SU-DHL-6 (cell line): ENCODE results near the gene ZSCAN2.
"Not testable (repeated sequence)": the region's sequence is repeated elsewhere in the genome, so short reads cannot be mapped to it uniquely, and the experiment has no call there.

Source experiments
- H2AFZ ChIP-seq: fragments of 200-600 bp; sonication (generic); 2 replicates; pipeline ENCODE4 v1.6.1; 2014; ENCODE audit warnings: low read depth, mild to moderate bottlenecking, moderate library complexity, mixed read lengths, antibody characterized with exemption, low read length; ENCODE audit not compliant: severe bottlenecking
- H3F3A ChIP-seq: fragments of 200-600 bp; shearing (Covaris generic); 2 replicates; pipeline ENCODE4 v1.6.0; 2016; ENCODE audit warnings: antibody characterized with exemption, mild to moderate bottlenecking; ENCODE audit not compliant: insufficient read depth
- H3K27ac ChIP-seq: fragments of 200-600 bp; sonication (generic); 2 replicates; pipeline ENCODE4 v1.5.1; 2016; ENCODE audit warnings: low read depth, mild to moderate bottlenecking, low read length, moderate library complexity, mixed read lengths
- H3K27me3 ChIP-seq: fragments of 200-600 bp; sonication (generic), shearing (Covaris generic); 2 replicates; pipeline ENCODE4 v1.6.0; 2014; ENCODE audit warnings: mild to moderate bottlenecking, low read length
- H3K36me3 ChIP-seq: fragments of 200-600 bp; sonication (generic); 2 replicates; pipeline ENCODE4 v1.6.1; 2014; ENCODE audit warnings: mild to moderate bottlenecking, low read length, mixed read lengths
- H3K4me2 ChIP-seq: fragments of 300-600, 200-600 bp; shearing (Covaris generic), sonication (generic); 2 replicates; pipeline ENCODE4 v1.6.0; 2014; ENCODE audit warnings: low read length, low read depth, mild to moderate bottlenecking; ENCODE audit not compliant: poor library complexity, severe bottlenecking
- H3K4me3 ChIP-seq: fragments of 200-600 bp; sonication (generic); 2 replicates; pipeline ENCODE4 v1.5.1; 2014; ENCODE audit warnings: antibody characterized with exemption, low read length, mild to moderate bottlenecking, mixed read lengths; ENCODE audit not compliant: insufficient read depth, poor library complexity, severe bottlenecking
- H3K79me2 ChIP-seq: fragments of 200-600 bp; sonication (generic); 2 replicates; pipeline ENCODE4 v1.6.1; 2014; ENCODE audit warnings: mild to moderate bottlenecking, low read length, moderate library complexity; ENCODE audit not compliant: insufficient read depth
- H3K9ac ChIP-seq: fragments of 200-600 bp; sonication (generic); 2 replicates; pipeline ENCODE4 v1.7.0; 2014; ENCODE audit warnings: mild to moderate bottlenecking, low read length
- H3K9me2 ChIP-seq: fragments of 200-600 bp; sonication (generic); replicated peaks from 2 replicates; pipeline ENCODE4 v1.6.1; 2014; ENCODE audit warnings: low read length; ENCODE audit not compliant: insufficient read depth
- H3K9me3 ChIP-seq: fragments of 200-600 bp; sonication (generic); 2 replicates; pipeline ENCODE4 v1.6.1; 2014; ENCODE audit warnings: low read length, mixed read lengths; ENCODE audit not compliant: insufficient read depth
- H4K20me1 ChIP-seq: fragments of 200-600 bp; sonication (generic); 2 replicates; pipeline ENCODE4 v1.6.1; 2014; ENCODE audit warnings: low read depth, mild to moderate bottlenecking, antibody characterized with exemption, low read length, moderate library complexity, mixed read lengths
- EZH2phosphoT487 ChIP-seq: fragments of 200-600 bp; sonication (generic), shearing (Covaris generic); conservative IDR thresholded peaks from 2 replicates; pipeline ENCODE4 v1.6.1; 2018; ENCODE audit warnings: mild to moderate bottlenecking, antibody characterized with exemption, low read length, moderate library complexity, mixed read lengths
- TF ChIP-seq, protein P1 (sequence below): fragments of 200-600 bp; sonication (generic); IDR thresholded peaks from one replicate; pipeline ENCODE4 v1.5.1; 2017; ENCODE audit warnings: antibody characterized with exemption, mild to moderate bottlenecking, low read length, moderate library complexity; ENCODE audit not compliant: insufficient read depth, poor library complexity, severe bottlenecking

Gene ZSCAN2

DNA sequence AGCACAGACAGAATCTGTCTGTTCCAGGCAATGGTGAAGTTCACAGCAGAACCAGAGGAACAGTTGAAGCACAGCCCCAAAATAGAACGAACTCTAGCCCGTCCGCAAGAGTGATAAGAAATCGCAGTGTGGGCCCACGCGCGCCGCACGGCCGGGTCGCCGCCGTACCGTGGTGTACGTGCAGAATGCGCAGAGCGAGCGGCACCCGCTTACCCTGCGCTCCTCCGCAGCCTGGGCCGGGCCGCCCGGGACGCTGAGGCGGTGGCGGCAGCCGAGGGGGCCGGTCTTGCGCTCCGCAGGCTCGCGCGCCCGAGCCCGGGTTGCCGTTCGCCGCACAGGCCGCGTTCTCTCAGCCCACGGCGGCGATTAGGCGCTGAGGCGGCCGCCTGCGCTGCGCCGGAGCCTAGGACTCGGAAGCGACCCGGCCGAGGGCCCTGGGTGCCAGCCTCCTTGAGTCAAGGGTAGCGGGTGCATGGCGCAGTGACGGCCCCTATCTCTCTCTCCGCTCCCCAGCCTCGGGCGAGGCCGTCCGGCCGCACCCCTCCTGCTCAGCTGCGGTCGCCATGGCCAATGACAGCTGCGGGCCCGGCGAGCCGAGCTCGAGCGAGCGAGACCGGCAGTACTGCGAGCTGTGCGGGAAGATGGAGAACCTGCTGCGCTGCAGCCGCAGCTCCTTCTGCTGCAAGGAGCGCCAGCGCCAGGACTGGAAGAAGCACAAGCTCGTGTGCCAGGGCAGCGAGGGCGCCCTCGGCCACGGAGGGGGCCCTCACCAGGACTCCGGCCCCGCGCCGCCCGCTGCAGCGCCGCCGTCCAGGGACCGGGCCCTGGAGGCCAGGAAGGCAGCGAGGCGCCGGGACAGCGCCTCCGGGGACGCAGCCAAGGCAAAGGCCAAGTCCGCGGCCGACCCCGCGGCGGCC is 32.8 kb downstream of the ZSCAN2 start:
- H3K9me2 ChIP-seq: no peaks in the 10 kb centered on the region
- H3F3A ChIP-seq: peaks cover 24% of the 10 kb centered on the region
- peaks cover 10% of the 10 kb centered on the region for H4K20me1 ChIP-seq
- no peaks in the 10 kb centered on the region for H3K9me3 ChIP-seq
- H2AFZ ChIP-seq: no peak overlapping the region
- H3K36me3 ChIP-seq: peaks cover 7% of the 10 kb centered on the region; the same call in 1 of the 2 replicates
- peak overlapping the region; percentile 58 for H3K4me3 ChIP-seq
- H3K27ac ChIP-seq: no peak overlapping the region
- TF ChIP-seq, protein P1, sequence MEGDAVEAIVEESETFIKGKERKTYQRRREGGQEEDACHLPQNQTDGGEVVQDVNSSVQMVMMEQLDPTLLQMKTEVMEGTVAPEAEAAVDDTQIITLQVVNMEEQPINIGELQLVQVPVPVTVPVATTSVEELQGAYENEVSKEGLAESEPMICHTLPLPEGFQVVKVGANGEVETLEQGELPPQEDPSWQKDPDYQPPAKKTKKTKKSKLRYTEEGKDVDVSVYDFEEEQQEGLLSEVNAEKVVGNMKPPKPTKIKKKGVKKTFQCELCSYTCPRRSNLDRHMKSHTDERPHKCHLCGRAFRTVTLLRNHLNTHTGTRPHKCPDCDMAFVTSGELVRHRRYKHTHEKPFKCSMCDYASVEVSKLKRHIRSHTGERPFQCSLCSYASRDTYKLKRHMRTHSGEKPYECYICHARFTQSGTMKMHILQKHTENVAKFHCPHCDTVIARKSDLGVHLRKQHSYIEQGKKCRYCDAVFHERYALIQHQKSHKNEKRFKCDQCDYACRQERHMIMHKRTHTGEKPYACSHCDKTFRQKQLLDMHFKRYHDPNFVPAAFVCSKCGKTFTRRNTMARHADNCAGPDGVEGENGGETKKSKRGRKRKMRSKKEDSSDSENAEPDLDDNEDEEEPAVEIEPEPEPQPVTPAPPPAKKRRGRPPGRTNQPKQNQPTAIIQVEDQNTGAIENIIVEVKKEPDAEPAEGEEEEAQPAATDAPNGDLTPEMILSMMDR: no peak
- no peak for TF ChIP-seq EZH2phosphoT487
- 0 out of 2 replicates have a peak, but pooled peaks cover 7% of the 10 kb centered on the region for H3K79me2 ChIP-seq
- H3K27me3 ChIP-seq: no peaks in the 10 kb centered on the region
- H3K9ac ChIP-seq: peak overlapping the region; percentile 57
- peak overlapping the region; percentile 94 for H3K4me2 ChIP-seq

DNA sequence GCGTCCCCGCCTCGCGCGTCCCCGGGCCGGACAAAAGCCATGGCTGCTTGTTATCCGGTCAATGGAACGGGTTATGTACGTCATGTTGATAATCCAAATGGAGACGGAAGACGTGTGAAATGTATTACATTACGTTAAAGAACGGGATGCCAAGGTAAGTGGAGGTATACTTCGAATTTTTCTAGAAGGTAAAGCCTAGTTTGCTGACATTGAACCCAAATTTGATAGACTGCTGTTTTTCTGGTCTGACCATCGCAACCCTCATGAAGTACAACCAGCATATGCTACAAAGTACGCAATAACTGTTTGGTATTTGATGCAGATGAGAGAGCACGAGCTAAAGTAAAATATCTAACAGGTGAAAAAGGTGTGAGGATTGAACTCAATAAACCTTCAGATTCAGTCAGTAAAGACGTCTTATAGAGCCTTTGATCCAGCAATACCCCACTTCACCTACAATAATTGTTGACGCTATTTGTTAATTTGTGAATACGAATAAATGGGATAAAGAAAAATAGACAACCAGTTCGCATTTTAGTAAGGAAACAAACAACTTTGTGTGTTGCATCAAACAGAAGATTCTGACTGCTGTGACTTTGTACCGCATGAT is 33.5 kb downstream of the ZSCAN2 start:
- Histone ChIP-seq H3K4me2 (peak overlapping the region; percentile 94), H2AFZ (no peak overlapping the region), H3K36me3 (peaks cover 7% of the 10 kb centered on the region; the same call in 1 of the 2 replicates)

DNA sequence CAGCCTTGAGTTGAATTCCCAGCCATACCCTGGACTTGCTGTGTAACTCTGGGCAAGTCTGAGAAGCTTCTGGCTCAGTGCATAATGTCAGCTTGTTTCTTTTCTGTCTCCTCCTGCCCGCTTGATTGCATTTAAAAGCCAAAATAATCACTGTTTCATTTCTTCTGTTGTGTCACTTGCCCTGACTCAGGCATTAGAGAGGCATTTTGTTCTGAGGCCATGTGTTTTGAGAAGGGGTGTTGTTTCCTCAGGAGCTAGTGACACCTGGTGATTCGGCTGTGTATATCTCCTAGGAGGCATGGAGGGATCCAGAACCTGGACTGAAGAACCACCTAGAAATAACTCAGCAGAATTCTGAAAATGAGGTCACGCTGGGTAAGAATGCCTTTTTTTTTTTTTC is 37.3 kb downstream of the ZSCAN2 start:
- Histone ChIP-seq H3K27me3 (no peaks in the 10 kb centered on the region), H3K4me3 (no peak overlapping the region), H3K9me2 (no peaks in the 10 kb centered on the region), H3K36me3 (peaks cover 11% of the 10 kb centered on the region; the same call in 1 of the 2 replicates), H3F3A (peaks cover 11% of the 10 kb centered on the region), H4K20me1 (peaks cover 10% of the 10 kb centered on the region), H3K79me2 (no peaks in the 10 kb centered on the region), H3K4me2 (no peak overlapping the region), H3K9ac (no peak overlapping the region), H3K27ac (no peak overlapping the region), H3K9me3 (no peaks in the 10 kb centered on the region), H2AFZ (no peak overlapping the region)
- TF ChIP-seq, protein P1: no peak
- no peak for TF ChIP-seq EZH2phosphoT487

More for the DNA sequence above, 33.5 kb downstream of the ZSCAN2 start:
- Histone ChIP-seq H3K27me3 (no peaks in the 10 kb centered on the region), H3K4me3 (peak overlapping the region; percentile 58), H3K27ac (no peak overlapping the region), H3F3A (peaks cover 22% of the 10 kb centered on the region), H3K79me2 (0 out of 2 replicates have a peak, but pooled peaks cover 7% of the 10 kb centered on the region), H3K9ac (peak overlapping the region; percentile 57; the same call in 1 of the 2 replicates), H4K20me1 (peaks cover 10% of the 10 kb centered on the region), H3K9me3 (no peaks in the 10 kb centered on the region), H3K9me2 (no peaks in the 10 kb centered on the region)
- TF ChIP-seq, protein P1: no peak
- no peak for TF ChIP-seq EZH2phosphoT487

DNA sequence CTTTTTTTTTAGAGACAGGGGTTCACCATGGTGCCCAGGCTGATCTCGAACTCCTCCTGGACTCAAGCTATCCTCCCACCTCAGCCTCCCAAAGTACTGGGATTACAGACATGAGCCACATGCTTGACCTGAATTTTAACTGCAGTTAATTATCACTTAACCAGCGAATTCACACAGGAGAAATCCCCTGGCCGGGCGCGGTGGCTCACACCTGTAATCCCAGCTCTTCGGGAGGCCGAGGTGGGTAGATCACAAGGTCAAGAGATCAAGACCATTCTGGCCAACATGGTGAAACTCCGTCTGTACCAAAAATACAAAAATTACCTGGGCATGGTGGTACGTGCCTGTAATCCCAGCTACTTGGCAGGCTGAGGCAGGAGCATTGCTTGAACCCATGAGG is 41.1 kb downstream of the ZSCAN2 start:
- H3K4me3 ChIP-seq, H2AFZ ChIP-seq, H3K9ac ChIP-seq, H3K27ac ChIP-seq, H3K9me3 ChIP-seq, H3K36me3 ChIP-seq, H3K4me2 ChIP-seq, H3K27me3 ChIP-seq, H4K20me1 ChIP-seq, H3K79me2 ChIP-seq, H3F3A ChIP-seq, H3K9me2 ChIP-seq: not testable (repeated sequence)

DNA sequence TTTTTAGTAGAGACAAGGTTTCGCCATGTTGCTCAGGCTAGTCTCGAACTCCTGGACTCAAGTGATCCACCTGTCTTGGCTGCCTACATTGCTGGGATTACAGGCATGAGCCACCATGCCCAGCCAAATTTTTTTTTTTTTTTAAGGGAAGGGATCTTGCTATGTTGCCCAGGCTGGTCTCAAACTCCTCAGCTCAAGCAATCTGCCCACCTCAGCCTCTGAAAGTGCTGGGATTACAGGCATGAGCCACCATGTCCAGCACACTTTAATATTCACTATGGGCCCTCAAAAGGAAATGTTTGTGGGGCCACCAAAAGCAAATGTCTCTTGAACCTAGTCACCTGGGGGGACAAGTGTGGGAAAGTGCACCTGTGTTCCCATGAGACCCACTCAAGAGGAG is 41.8 kb downstream of the ZSCAN2 start:
- H3K79me2 ChIP-seq, H3K27me3 ChIP-seq, H3K9ac ChIP-seq, H3F3A ChIP-seq, H3K4me3 ChIP-seq, H3K9me2 ChIP-seq, H4K20me1 ChIP-seq, H3K36me3 ChIP-seq, H3K9me3 ChIP-seq, H2AFZ ChIP-seq, H3K4me2 ChIP-seq, H3K27ac ChIP-seq: not testable (repeated sequence)
